ENCODE data around the gene SUDS3. TPM values are rescaled to one million over a fixed set of nuclear protein-coding genes. Genes with fewer than 3 reads are reported as not detected.

SUDS3 gene
- total and polyA plus RNA-seq, 10 of the 15 experiments (the other 5 are each of a cell fraction or from before 2014, with no cell fraction given) = 5.2 to 42.8 (median 21.7) TPM

- TF ChIP-seq ZBTB11 (CRISPR knock-in tag; IDR thresholded peaks at IDR 0.05) (no peak), MYC (IDR thresholded peaks at IDR 0.05; ENCODE audit: insufficient read depth, insufficient read length, insufficient replicate concordance, low read length, severe bottlenecking) (no peak), ATF3 (IDR thresholded peaks at IDR 0.05; ENCODE audit: borderline replicate concordance, extremely low read depth, low read depth, low read length) (no peak), E2F8 (IDR thresholded peaks at IDR 0.05; ENCODE audit: low read depth, partially characterized antibody) (no peak), CEBPZ (IDR thresholded peaks at IDR 0.05; ENCODE audit: low read depth, low read length) (no peak), CREM (IDR thresholded peaks at IDR 0.05; ENCODE audit: low read depth) (no peak), IRF4 (IDR thresholded peaks at IDR 0.05; ENCODE audit: low read depth, low read length) (no peak), GABPA (IDR thresholded peaks at IDR 0.05; ENCODE audit: low read depth) (no peak)
These were observed 51.5 kb downstream of the SUDS3 start (continued) for GRCh38 chr12:118427819-118428218.
